GM23338 (cell line): ENCODE data around the gene MLLT10. TPM values are rescaled to one million over a fixed set of nuclear protein-coding genes. Genes with fewer than 3 reads are reported as not detected.
"Not testable (repeated sequence)": the region's sequence is repeated elsewhere in the genome, so short reads cannot be mapped to it uniquely, and the experiment has no call there.

Experiments used
- ATAC-seq: fragments of 200-7000 bp; cut with Tn5 transposase; 3 replicates; pipeline ENCODE4 v1.9.1; 2020
- DNase-seq: peaks from one replicate; pipeline ENCODE4 v3.0.0-alpha.2; 2015; ENCODE audit warnings: low spot score
- H2AFZ ChIP-seq: fragments of 200-600 bp; sonication (generic); 2 replicates; pipeline ENCODE4 v1.8.0; 2016; ENCODE audit warnings: antibody characterized with exemption, mild to moderate bottlenecking, moderate library complexity
- H3F3A ChIP-seq: fragments of 200-600 bp; sonication (generic); replicated peaks from 2 replicates; pipeline ENCODE4 v1.8.0; 2017; ENCODE audit warnings: antibody characterized with exemption, mixed run types, low read depth
- H3K27ac ChIP-seq: fragments of 200-600 bp; sonication (generic); 2 replicates; pipeline ENCODE4 v1.6.1; 2016; ENCODE audit warnings: low read depth
- H3K27me3 ChIP-seq: fragments of 200-600 bp; sonication (generic); 2 replicates; pipeline ENCODE4 v1.8.0; 2016; ENCODE audit warnings: mild to moderate bottlenecking, mixed run types, moderate library complexity; ENCODE audit not compliant: insufficient read depth
- H3K36me3 ChIP-seq: fragments of 200-600 bp; sonication (generic); 2 replicates; pipeline ENCODE4 v1.8.0; 2016; ENCODE audit warnings: mild to moderate bottlenecking; ENCODE audit not compliant: insufficient read depth
- H3K4me1 ChIP-seq: fragments of 200-600 bp; sonication (generic); 2 replicates; pipeline ENCODE4 v1.8.0; 2016; ENCODE audit warnings: mild to moderate bottlenecking, moderate library complexity; ENCODE audit not compliant: insufficient read depth
- H3K4me2 ChIP-seq: fragments of 200-600 bp; sonication (generic); 2 replicates; pipeline ENCODE4 v1.7.1; 2017; ENCODE audit warnings: mixed run types
- H3K4me3 ChIP-seq: fragments of 200-600 bp; sonication (generic); 2 replicates; pipeline ENCODE4 v1.6.1; 2016; ENCODE audit warnings: mixed run types
- H3K79me2 ChIP-seq: fragments of 200-600 bp; sonication (generic); replicated peaks from 2 replicates; pipeline ENCODE4 v1.8.0; 2017; ENCODE audit warnings: mild to moderate bottlenecking; ENCODE audit not compliant: insufficient read depth
- H3K9me2 ChIP-seq: fragments of 200-600 bp; sonication (generic); 2 replicates; pipeline ENCODE4 v1.8.0; 2017; ENCODE audit not compliant: insufficient read depth
- H4K20me1 ChIP-seq: fragments of 200-600 bp; sonication (generic); replicated peaks from 2 replicates; pipeline ENCODE4 v1.8.0; 2017; ENCODE audit warnings: mild to moderate bottlenecking; ENCODE audit not compliant: insufficient read depth
- H3K27ac Mint-ChIP-seq: 2 replicates; pipeline ENCODE4 v1.8.0; 2020; ENCODE audit warnings: inconsistent platforms, mild to moderate bottlenecking, moderate library complexity, mixed read lengths
- H3K27me3 Mint-ChIP-seq: 3 replicates; pipeline ENCODE4 v1.8.0; 2022; ENCODE audit warnings: low read depth, mild to moderate bottlenecking, moderate library complexity, mixed read lengths, inconsistent platforms; ENCODE audit not compliant: insufficient read depth, poor library complexity
- H3K36me3 Mint-ChIP-seq: 3 replicates; pipeline ENCODE4 v1.8.0; 2021; ENCODE audit warnings: low read depth, mild to moderate bottlenecking, inconsistent platforms, moderate library complexity, mixed read lengths
- H3K4me1 Mint-ChIP-seq: 3 replicates; pipeline ENCODE4 v1.8.0; 2020; ENCODE audit warnings: mild to moderate bottlenecking, inconsistent platforms, mixed read lengths
- H3K4me3 Mint-ChIP-seq: 3 replicates; pipeline ENCODE4 v1.8.0; 2021; ENCODE audit warnings: moderate library complexity, mild to moderate bottlenecking, inconsistent platforms, mixed read lengths
- H3K9me3 Mint-ChIP-seq: 3 replicates; pipeline ENCODE4 v1.8.0; 2020; ENCODE audit warnings: moderate library complexity, mild to moderate bottlenecking, inconsistent platforms, mixed read lengths
- JUNB ChIP-seq: IDR thresholded peaks from one replicate; pipeline ENCODE4 v1.6.1; 2016; ENCODE audit warnings: antibody characterized with exemption; ENCODE audit not compliant: unreplicated experiment
- POLR2AphosphoS5 ChIP-seq: IDR thresholded peaks from 2 replicates; pipeline ENCODE4 v1.6.1; 2016; ENCODE audit warnings: antibody characterized with exemption, low read depth
- ZNF114 ChIP-seq: fragments of 250-450 bp; sonication (Bioruptor Pico); IDR thresholded peaks from 2 replicates; pipeline ENCODE4 v1.5.0; 2020; ENCODE audit warnings: mild to moderate bottlenecking, moderate library complexity
- ZNF331 ChIP-seq: fragments of 250-450 bp; sonication (Bioruptor Pico); IDR thresholded peaks from 2 replicates; pipeline ENCODE4 v1.5.0; 2020; ENCODE audit warnings: low read depth, mild to moderate bottlenecking, moderate library complexity
- polyA plus RNA-seq: library from polyadenylated mRNA; unstranded; fragments of >200 nt; fragmentation: Nextera tagmentation; extraction: Ambion mirVana; gene quantifications from 2 replicates; pipeline ENCODE4 v1.2.1, GENCODE V29; 2016
- total RNA-seq: library from RNA; depleted of rRNA; stranded (reverse); fragments of >200 nt; shearing (Covaris generic); gene quantifications from 2 replicates; pipeline ENCODE4 v1.2.3, GENCODE V29; 2014
- TF ChIP-seq, protein P1 (sequence below): IDR thresholded peaks from 2 replicates; pipeline ENCODE4 v1.6.1; 2016; ENCODE audit warnings: antibody characterized with exemption
- TF ChIP-seq, protein P2 (sequence below): IDR thresholded peaks from one replicate; pipeline ENCODE4 v1.6.1; 2018; ENCODE audit warnings: antibody characterized with exemption; ENCODE audit not compliant: unreplicated experiment
- TF ChIP-seq, protein P3 (sequence below): fragments of 250-450 bp; sonication (Bioruptor Pico); IDR thresholded peaks from 2 replicates; pipeline ENCODE4 v1.5.0; 2020; ENCODE audit warnings: mild to moderate bottlenecking, moderate library complexity

MLLT10 gene
- total and polyA plus RNA-seq, 2 experiments from 2014 or later: 28.8 to 55.4 TPM

DNA sequence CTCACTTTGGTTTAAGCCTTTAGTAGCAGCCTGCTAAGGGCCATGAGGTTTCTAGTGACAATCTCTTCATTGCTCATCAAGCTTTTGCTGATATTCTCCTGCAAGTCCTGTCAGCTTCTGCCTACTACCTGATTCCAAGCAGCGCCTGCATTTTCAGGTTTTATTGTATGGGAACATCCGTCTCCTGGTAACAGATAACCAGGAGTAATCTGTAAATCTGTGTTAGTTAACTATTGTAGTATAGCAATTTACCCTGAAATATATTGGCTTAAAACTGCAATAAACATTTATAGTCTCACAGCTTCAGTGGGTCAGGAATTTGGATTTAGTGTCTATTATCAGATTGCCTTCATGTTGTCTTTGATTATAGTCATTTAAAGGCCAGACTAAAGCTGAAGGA is 94.0 kb downstream of the MLLT10 start (continued):
- TF ChIP-seq, protein P1, sequence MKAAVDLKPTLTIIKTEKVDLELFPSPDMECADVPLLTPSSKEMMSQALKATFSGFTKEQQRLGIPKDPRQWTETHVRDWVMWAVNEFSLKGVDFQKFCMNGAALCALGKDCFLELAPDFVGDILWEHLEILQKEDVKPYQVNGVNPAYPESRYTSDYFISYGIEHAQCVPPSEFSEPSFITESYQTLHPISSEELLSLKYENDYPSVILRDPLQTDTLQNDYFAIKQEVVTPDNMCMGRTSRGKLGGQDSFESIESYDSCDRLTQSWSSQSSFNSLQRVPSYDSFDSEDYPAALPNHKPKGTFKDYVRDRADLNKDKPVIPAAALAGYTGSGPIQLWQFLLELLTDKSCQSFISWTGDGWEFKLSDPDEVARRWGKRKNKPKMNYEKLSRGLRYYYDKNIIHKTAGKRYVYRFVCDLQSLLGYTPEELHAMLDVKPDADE: no peak
- no peak for TF ChIP-seq POLR2AphosphoS5
- TF ChIP-seq ZNF331: no peak
- TF ChIP-seq JUNB: no peak
- no peak for TF ChIP-seq ZNF114 (CRISPR knock-in tag)
- TF ChIP-seq, protein P2, sequence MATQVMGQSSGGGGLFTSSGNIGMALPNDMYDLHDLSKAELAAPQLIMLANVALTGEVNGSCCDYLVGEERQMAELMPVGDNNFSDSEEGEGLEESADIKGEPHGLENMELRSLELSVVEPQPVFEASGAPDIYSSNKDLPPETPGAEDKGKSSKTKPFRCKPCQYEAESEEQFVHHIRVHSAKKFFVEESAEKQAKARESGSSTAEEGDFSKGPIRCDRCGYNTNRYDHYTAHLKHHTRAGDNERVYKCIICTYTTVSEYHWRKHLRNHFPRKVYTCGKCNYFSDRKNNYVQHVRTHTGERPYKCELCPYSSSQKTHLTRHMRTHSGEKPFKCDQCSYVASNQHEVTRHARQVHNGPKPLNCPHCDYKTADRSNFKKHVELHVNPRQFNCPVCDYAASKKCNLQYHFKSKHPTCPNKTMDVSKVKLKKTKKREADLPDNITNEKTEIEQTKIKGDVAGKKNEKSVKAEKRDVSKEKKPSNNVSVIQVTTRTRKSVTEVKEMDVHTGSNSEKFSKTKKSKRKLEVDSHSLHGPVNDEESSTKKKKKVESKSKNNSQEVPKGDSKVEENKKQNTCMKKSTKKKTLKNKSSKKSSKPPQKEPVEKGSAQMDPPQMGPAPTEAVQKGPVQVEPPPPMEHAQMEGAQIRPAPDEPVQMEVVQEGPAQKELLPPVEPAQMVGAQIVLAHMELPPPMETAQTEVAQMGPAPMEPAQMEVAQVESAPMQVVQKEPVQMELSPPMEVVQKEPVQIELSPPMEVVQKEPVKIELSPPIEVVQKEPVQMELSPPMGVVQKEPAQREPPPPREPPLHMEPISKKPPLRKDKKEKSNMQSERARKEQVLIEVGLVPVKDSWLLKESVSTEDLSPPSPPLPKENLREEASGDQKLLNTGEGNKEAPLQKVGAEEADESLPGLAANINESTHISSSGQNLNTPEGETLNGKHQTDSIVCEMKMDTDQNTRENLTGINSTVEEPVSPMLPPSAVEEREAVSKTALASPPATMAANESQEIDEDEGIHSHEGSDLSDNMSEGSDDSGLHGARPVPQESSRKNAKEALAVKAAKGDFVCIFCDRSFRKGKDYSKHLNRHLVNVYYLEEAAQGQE: no peak

DNA sequence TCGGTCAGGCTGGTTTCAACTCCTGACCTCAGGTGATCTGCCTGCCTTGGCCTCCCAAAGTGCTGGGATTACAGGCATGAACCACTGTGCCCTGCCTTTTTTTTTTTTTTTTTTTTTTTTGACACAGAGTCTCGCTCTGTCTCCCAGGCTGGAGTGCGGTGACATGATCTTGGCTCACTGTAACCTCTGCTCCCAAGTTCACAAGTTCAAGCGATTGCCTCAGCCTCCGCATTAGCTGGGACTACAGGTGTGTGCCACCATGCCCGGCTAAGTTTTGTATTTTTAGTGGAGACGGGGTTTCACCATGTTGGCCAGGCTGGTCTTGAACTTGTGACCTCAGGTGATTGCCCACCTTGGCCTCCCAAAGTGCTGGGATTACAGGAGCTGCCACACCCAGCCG is 94.6 kb downstream of the MLLT10 start:
- not testable (repeated sequence) for H3K4me3 ChIP-seq, ATAC-seq, H3K27ac Mint-ChIP-seq, H4K20me1 ChIP-seq, H3K9me2 ChIP-seq, H3K4me1 Mint-ChIP-seq, H3K4me3 Mint-ChIP-seq, H2AFZ ChIP-seq, H3K4me2 ChIP-seq, H3K4me1 ChIP-seq, H3K9me3 Mint-ChIP-seq, DNase-seq, H3F3A ChIP-seq, H3K27me3 Mint-ChIP-seq, H3K27ac ChIP-seq, H3K27me3 ChIP-seq, H3K36me3 ChIP-seq
- peaks cover 30% of the 10 kb centered on the region for H3K36me3 Mint-ChIP-seq
- peaks cover 29% of the 10 kb centered on the region; the same call in 1 of the 2 replicates for H3K79me2 ChIP-seq

DNA sequence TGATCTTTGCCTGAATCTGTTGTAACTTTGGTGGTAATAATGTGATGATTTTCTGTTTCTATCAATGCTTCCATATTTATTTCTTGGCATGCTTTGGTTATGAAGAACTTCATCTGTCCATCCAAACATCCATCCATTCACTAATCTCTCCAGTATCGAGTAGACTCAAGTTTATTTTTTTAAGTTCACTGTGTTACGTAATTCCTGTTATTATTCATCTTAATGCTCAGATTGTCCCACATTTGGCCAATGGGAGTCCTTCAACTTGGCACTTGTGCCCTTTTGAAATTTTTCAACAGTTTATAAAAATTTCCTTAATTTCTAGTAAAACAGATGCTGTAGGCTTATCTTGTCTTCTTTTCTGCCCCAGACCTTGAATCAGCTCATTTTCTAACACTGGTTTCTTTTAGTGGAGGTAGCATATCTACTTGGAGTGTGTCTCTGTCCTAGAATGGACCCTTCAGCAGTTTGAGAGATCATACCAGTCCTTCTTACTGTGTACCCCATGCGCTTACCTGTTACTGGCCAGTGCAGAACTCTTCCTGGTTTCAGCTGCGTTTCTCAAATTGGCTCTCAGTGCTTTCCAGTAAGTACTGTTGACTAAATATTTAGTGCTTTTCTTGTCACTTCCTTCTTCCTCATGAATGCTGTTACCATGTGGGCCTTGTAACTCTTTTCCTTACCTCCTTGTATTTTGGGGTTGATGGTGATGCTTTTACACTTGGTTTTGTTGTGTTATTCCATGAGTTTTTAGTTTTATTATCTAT is 100.8 kb downstream of the MLLT10 start:
- Mint-ChIP-seq H3K4me3 (no peak overlapping the region), H3K4me1 (peaks cover 49% of the 10 kb centered on the region), H3K27me3 (peaks cover 5% of the 10 kb centered on the region), H3K27ac (peak overlapping the region; percentile 56; the same call in 1 of the 2 replicates), H3K9me3 (no peaks in the 10 kb centered on the region), H3K36me3 (peaks cover 16% of the 10 kb centered on the region; the same call in 2 of the 3 replicates)
- Histone ChIP-seq H2AFZ (no peak overlapping the region), H3K27ac (peak overlapping the region; percentile 56; the same call in 1 of the 2 replicates), H3K36me3 (no peaks in the 10 kb centered on the region; the same call in 1 of the 2 replicates), H3K27me3 (no peaks in the 10 kb centered on the region), H3K4me2 (no peak overlapping the region), H3K79me2 (peaks cover 52% of the 10 kb centered on the region), H4K20me1 (peaks cover 6% of the 10 kb centered on the region; the same call in 1 of the 2 replicates), H3F3A (peaks cover 12% of the 10 kb centered on the region; the same call in 1 of the 2 replicates), H3K4me3 (no peak overlapping the region), H3K9me2 (no peaks in the 10 kb centered on the region), H3K4me1 (peaks cover 43% of the 10 kb centered on the region)
- no peak for DNase-seq
- ATAC-seq: no peak
- TF ChIP-seq, protein P3, sequence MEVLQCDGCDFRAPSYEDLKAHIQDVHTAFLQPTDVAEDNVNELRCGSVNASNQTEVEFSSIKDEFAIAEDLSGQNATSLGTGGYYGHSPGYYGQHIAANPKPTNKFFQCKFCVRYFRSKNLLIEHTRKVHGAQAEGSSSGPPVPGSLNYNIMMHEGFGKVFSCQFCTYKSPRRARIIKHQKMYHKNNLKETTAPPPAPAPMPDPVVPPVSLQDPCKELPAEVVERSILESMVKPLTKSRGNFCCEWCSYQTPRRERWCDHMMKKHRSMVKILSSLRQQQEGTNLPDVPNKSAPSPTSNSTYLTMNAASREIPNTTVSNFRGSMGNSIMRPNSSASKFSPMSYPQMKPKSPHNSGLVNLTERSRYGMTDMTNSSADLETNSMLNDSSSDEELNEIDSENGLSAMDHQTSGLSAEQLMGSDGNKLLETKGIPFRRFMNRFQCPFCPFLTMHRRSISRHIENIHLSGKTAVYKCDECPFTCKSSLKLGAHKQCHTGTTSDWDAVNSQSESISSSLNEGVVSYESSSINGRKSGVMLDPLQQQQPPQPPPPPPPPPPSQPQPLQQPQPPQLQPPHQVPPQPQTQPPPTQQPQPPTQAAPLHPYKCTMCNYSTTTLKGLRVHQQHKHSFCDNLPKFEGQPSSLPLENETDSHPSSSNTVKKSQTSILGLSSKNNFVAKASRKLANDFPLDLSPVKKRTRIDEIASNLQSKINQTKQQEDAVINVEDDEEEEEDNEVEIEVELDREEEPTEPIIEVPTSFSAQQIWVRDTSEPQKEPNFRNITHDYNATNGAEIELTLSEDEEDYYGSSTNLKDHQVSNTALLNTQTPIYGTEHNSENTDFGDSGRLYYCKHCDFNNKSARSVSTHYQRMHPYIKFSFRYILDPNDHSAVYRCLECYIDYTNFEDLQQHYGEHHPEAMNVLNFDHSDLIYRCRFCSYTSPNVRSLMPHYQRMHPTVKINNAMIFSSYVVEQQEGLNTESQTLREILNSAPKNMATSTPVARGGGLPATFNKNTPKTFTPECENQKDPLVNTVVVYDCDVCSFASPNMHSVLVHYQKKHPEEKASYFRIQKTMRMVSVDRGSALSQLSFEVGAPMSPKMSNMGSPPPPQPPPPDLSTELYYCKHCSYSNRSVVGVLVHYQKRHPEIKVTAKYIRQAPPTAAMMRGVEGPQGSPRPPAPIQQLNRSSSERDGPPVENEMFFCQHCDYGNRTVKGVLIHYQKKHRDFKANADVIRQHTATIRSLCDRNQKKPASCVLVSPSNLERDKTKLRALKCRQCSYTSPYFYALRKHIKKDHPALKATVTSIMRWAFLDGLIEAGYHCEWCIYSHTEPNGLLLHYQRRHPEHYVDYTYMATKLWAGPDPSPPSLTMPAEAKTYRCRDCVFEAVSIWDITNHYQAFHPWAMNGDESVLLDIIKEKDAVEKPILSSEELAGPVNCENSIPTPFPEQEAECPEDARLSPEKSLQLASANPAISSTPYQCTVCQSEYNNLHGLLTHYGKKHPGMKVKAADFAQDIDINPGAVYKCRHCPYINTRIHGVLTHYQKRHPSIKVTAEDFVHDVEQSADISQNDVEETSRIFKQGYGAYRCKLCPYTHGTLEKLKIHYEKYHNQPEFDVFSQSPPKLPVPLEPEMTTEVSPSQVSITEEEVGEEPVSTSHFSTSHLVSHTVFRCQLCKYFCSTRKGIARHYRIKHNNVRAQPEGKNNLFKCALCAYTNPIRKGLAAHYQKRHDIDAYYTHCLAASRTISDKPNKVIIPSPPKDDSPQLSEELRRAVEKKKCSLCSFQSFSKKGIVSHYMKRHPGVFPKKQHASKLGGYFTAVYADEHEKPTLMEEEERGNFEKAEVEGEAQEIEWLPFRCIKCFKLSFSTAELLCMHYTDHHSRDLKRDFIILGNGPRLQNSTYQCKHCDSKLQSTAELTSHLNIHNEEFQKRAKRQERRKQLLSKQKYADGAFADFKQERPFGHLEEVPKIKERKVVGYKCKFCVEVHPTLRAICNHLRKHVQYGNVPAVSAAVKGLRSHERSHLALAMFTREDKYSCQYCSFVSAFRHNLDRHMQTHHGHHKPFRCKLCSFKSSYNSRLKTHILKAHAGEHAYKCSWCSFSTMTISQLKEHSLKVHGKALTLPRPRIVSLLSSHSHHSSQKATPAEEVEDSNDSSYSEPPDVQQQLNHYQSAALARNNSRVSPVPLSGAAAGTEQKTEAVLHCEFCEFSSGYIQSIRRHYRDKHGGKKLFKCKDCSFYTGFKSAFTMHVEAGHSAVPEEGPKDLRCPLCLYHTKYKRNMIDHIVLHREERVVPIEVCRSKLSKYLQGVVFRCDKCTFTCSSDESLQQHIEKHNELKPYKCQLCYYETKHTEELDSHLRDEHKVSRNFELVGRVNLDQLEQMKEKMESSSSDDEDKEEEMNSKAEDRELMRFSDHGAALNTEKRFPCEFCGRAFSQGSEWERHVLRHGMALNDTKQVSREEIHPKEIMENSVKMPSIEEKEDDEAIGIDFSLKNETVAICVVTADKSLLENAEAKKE (CRISPR knock-in tag): no peak
- TF ChIP-seq ZNF114 (CRISPR knock-in tag): no peak
